Coronary artery (tissue), 2 donors: ENCODE measurements around the gene TBX18.

ENCODE experiments used
- DNase-seq: peaks from one replicate; pipeline ENCODE4 v3.0.0-alpha.2; 2017; ENCODE audit warnings: low spot score
- H3K27ac ChIP-seq, 2 donors: fragments of 200-600 bp; sonication (generic); one replicate each; pipeline ENCODE4 v1.5.1; 2016 to 2019
- H3K4me3 ChIP-seq: fragments of 200-600 bp; sonication (generic); 2 replicates; pipeline ENCODE4 v1.5.1; 2016; ENCODE audit warnings: mild to moderate bottlenecking, moderate library complexity
- CTCF ChIP-seq: fragments of 200-600 bp; sonication (generic); IDR thresholded peaks from one replicate; pipeline ENCODE4 v1.5.1; 2019; ENCODE audit warnings: antibody characterized with exemption

Gene TBX18

GRCh38 chr6:84763003-84763885 is 1.2 kb downstream of the TBX18 start:
- peak; percentile 94 for DNase-seq
- Histone ChIP-seq H3K4me3 (peak overlapping the region; percentile 82), H3K27ac (peak overlapping the region; percentile 96 to 99)
- TF ChIP-seq CTCF = no peak

- peak overlapping the region; percentile 96 to 99 for H3K27ac ChIP-seq
- TF ChIP-seq CTCF = no peak
- H3K4me3 ChIP-seq = peak overlapping the region; percentile 82
- DNase-seq = no peak
Observed at GRCh38 chr6:84762220-84763002, 2.0 kb downstream of the TBX18 start.

GRCh38 chr6:84758486-84758885 is 5.9 kb downstream of the TBX18 start:
- H3K4me3 ChIP-seq = peak overlapping the region; percentile 44
- no peak for DNase-seq
- H3K27ac ChIP-seq = peak overlapping the region; percentile 46 to 99
- no peak for TF ChIP-seq CTCF

- Histone ChIP-seq H3K27ac (peak overlapping the region; percentile 78 to 99), H3K4me3 (peak overlapping the region; percentile 58)
- DNase-seq = no peak
- TF ChIP-seq CTCF = no peak
Observed at GRCh38 chr6:84756877-84757276, 7.5 kb downstream of the TBX18 start.

- DNase-seq = no peak
- Histone ChIP-seq H3K4me3 (peak overlapping the region; percentile 58), H3K27ac (peak overlapping the region; percentile 78 to 99)
- TF ChIP-seq CTCF = no peak
Observed at GRCh38 chr6:84756466-84756865, 7.9 kb downstream of the TBX18 start.

- H3K4me3 ChIP-seq = peak overlapping the region; percentile 31
- no peak for TF ChIP-seq CTCF
Observed at GRCh38 chr6:84753173-84753572, 11.2 kb downstream of the TBX18 start.

More at GRCh38 chr6:84753173-84753572, 11.2 kb downstream of the TBX18 start:
- DNase-seq = no peak
- H3K27ac ChIP-seq = peak overlapping the region; percentile 40 to 79
